Islet of Langerhans (tissue), 1 donor: Measurements from ENCODE around the gene MYCBPAP.
"Not testable (repeated sequence)": the region's sequence is repeated elsewhere in the genome, so short reads cannot be mapped to it uniquely, and the experiment has no call there.

ENCODE experiments used
- FAIRE-seq: peaks from one replicate; lab custom pipeline; 2011; peaks lifted over from hg19 to GRCh38; lab: Jason Lieb, UNC

Gene MYCBPAP

GRCh38 chr17:50472286-50472685 lies 36.0 kb upstream of the MYCBPAP start:
- no peak for FAIRE-seq

GRCh38 chr17:50472761-50473161 lies 35.5 kb upstream of the MYCBPAP start:
- FAIRE-seq: not testable (repeated sequence)

- no peak for FAIRE-seq
Measured at GRCh38 chr17:50473901-50474300, 34.3 kb upstream of the MYCBPAP start.

- no peak for FAIRE-seq
Measured at GRCh38 chr17:50474523-50474922, 33.7 kb upstream of the MYCBPAP start.

GRCh38 chr17:50475362-50475761 lies 32.9 kb upstream of the MYCBPAP start:
- no peak for FAIRE-seq

DNA sequence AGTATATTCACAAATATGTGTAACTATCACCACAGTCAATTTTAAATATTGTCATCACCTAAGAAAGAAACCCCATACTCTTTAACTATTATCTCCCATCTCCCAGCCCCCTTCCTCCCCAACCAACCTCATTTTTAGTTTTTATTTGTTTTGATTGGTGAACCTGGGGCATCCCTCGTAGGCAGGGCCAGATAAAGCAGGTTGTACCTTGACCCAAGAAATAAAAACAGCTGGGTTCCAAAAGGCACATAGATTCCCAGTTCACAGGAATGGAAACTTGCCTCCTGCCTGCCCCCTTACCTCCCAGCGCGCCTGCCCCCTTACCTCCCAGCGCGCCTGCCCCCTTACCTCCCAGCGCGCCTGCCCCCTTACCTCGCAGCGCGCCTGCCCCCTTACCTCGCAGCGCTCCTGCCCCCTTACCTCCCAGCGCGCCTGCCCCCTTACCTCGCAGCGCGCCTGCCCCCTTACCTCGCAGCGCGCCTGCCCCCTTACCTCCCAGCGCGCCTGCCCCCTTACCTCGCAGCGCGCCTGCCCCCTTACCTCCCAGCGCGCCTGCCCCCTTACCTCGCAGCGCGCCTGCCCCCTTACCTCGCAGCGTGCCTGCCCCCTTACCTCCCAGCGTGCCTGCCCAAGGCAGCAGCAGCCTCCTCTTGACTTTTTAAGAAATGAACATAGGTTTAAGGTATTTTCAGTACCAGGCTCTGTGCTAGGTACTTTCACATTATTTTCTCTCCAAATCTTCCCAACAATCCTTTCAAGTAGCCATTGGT lies 32.3 kb upstream of the MYCBPAP start:
- FAIRE-seq: not testable (repeated sequence)

DNA sequence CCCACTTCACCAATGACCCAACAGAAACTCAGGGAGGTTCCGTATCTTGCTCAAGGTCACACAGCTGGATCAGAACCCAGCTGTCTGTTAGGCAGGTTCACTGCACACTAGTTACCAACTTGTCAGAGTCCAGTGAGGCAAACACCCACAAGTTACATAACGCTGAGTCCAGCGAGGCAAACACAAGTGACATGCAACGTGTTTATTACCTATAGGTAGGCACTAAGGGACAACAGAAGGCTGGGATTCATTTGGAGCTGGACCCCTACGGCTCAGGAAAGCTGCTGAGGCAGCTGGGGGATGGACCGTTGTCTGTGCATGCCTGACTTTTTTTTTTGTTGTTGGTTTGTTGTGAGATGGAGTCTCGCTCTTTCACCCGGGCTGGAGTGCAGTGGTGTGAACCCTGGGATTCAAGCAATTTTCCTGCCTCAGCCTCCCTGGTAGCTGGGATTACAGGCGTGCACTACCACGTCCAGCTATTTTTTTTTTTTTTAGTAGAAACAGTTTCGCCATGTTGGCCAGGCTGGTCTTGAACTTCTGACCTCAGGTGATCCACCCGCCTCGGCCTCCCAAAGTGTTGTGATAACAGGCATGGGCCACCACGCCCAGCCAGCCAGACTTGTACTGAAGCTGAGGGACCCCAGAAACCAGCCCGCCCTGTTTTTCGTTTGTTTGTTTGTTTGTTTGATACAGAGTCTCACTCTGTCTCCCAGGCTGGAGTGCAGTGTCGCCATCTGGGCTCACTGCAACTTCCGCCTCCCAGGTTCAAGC lies 31.5 kb upstream of the MYCBPAP start:
- no peak for FAIRE-seq

DNA sequence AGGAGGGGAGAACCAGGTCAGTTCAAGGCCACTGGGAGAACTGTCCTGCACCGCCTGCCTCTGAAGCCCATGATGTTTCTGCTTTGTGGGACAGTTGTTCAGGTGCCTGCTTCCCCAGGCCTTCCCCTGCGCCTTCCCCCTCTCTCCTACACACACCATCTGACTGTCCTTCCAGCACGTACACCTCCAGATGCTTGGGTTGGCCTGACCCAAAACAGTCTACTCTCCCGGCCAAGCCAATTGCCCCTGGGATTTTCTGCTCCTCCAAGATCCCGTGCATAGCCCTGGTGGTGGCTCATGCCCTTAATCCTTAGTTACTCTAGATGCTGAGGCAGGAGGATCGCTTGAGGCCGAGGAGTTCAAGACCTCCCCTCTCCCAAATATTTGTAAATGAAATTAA lies 30.3 kb upstream of the MYCBPAP start:
- FAIRE-seq: no peak

- FAIRE-seq: no peak
Measured at GRCh38 chr17:50478391-50479381, 29.6 kb upstream of the MYCBPAP start, which contains the start of gene RSAD1. TSS of gene RSAD1 (plus strand) at chr17:50478860. CDS start at chr17:50478885, 25 bp downstream.

DNA sequence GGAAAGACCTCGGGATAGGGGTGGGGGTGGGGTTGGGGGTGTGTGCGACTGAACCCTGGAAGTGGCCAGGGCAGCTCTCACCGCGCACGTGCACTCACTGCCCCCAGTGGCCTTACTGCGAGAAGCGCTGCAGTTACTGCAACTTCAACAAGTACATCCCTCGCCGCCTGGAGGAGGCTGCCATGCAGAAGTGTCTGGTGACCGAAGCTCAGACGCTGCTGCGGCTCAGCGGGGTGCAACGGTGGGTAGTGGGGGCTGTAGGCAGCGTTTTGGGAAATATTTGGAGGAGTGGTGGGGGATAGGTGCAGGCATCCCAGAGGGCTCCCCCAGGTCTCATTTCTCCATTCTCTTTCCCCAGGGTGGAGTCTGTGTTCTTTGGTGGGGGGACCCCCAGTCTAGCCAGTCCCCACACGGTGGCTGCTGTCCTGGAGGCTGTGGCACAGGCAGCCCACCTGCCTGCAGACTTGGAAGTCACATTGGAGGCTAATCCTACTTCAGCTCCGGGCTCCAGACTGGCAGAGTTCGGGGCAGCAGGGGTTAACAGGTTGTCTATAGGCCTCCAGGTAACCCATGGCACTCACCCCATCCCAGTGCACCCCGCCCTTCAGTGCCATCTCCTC lies 28.6 kb upstream of the MYCBPAP start:
- no peak for FAIRE-seq

- FAIRE-seq: no peak
Measured at GRCh38 chr17:50480142-50480764, 28.0 kb upstream of the MYCBPAP start.

GRCh38 chr17:50480854-50481490 lies 27.3 kb upstream of the MYCBPAP start:
- FAIRE-seq: no peak

DNA sequence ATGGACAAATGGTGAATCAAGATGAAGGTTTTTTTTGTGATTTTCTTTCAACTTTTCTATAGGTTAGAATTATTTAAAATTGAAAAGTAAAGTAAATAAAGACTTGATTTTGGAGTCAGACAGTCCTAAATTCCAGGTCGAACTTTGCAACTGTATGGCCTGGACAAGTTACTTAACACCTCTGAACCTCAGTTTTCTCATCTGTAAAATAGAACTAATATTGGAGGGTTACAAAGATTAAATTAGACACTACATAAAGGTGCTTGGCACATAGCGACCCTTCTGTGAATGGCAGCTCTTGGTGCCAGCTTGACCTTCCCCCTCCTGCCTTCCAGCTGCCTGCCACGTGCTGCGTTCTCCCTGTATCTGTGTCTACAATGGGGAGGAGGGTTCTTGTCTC lies 26.6 kb upstream of the MYCBPAP start:
- FAIRE-seq: no peak

- FAIRE-seq: no peak
Measured at GRCh38 chr17:50482110-50482509, 26.1 kb upstream of the MYCBPAP start.

- no peak for FAIRE-seq
Measured at GRCh38 chr17:50482516-50482915, 25.7 kb upstream of the MYCBPAP start.

- no peak for FAIRE-seq
Measured at GRCh38 chr17:50483266-50483665, 25.0 kb upstream of the MYCBPAP start.

DNA sequence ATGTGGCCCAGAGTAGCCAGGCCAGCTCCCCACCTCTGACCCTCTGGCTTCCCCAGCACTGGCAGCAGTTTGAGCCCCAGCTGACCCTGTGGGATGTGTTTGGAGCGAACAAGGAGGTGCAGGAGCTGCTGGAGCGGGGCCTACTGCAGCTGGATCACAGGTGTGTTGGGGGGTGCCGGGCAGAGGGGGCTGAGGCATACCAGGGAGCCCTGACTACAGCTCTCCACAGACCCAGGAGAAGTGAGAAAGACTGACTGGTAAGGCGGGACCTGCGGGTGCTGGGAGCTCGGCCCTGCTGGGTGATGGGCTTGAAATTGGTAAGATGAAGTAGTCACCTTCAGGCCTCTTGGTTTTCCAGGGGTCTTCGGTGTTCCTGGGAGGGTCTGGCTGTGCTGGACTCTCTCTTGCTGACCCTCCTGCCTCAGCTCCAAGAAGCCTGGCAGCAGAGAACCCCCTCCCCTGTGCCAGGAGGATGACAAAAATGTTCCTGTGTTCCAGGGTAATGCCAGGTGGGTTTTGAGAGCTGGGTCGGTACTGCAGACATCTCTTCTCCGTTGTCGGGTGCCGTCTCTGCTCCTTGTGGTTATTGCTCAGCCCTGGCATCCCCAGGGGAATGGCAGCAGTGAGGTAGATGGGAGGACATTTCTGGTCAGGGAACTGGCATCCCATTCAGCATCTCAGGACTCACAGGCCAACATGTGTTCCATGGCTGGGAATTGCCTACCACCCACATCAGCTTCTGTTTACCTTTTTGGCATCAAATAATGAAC lies 23.7 kb upstream of the MYCBPAP start:
- no peak for FAIRE-seq

DNA sequence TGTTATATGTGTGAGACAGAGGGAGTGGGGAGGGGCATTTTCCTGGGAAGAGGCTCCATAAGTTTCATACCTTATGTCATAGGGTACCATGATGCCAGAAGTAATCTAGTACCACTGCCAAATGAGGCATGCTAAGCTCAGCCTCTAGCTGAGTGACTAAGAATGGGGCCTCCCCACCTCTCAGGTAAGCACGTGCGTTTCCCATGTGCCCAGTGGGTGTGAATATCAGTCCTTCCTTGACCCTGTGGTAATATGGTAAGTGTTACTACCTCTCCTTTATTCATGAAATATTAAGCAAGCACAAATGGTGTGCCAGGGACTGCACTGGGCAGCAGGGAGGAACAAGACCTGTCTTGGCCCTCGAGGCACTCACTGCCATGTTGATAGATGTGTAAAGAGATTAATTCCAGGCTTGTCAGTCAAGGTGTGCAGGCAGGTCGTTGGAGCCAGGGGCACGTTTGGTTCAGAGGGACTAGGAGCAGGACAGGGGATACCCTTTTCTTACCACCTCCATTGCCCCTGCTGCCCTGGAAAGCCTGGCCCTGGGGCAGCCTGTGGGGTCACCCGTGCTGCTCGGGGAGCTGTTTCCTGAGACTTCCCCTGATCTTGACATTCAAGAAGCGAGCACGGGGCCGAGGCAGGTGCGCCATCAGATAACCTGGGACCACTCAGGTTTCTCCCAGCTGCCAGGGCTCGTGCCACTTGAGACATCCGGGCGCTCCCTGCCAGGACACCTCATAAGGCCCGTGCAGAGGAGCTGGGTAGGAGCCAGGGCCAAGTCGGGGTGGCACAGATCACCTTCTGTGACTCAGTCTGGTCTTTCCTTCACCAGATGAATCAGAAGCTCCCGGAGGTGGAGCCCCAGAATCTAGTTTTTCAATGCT lies 20.8 kb upstream of the MYCBPAP start:
- FAIRE-seq: no peak

- FAIRE-seq: no peak
Measured at GRCh38 chr17:50488880-50489279, 19.4 kb upstream of the MYCBPAP start.
